Ovary (tissue), 9 donors: Measurements from ENCODE around the gene MPC1. TPM values are rescaled to one million over a fixed set of nuclear protein-coding genes. Genes with fewer than 3 reads are reported as not detected.

Experiments
- DNase-seq, 5 donors: peaks; one replicate each; pipeline ENCODE4 v3.0.0-alpha.2; 2019 to 2020
- H3K27ac ChIP-seq, 2 donors: fragments of 200-600 bp; one replicate each; pipeline versions ENCODE4 v1.5.1 to v1.8.0; 2019 to 2022
- H3K27me3 ChIP-seq: fragments of 200-600 bp; one replicate; pipeline ENCODE4 v1.8.0; 2022
- H3K36me3 ChIP-seq: fragments of 200-600 bp; sonication (generic); one replicate; pipeline ENCODE4 v1.5.1; 2019
- H3K4me1 ChIP-seq: one replicate; pipeline ENCODE4 v1.8.1; 2013; ENCODE audit warnings: mild to moderate bottlenecking, moderate library complexity; ENCODE audit not compliant: insufficient read depth
- H3K4me3 ChIP-seq: fragments of 200-600 bp; sonication (generic); one replicate; pipeline ENCODE4 v1.5.1; 2017
- H3K9me3 ChIP-seq, 2 donors: fragments of 200-600 bp in 1 of 2; sonication (generic) in 1 of 2; one replicate each; pipeline versions ENCODE4 v1.5.1 to v1.8.1; 2013 to 2019; ENCODE audit warnings: mild to moderate bottlenecking in 1 of 2, moderate library complexity in 1 of 2
- CTCF ChIP-seq, 3 donors: fragments of 450-650 bp in 2 of 3; fragments of 200-600 bp in 1 of 3; IDR thresholded peaks; one replicate each; pipeline versions ENCODE4 v1.5.1 to v1.8.0; 2016 to 2022; ENCODE audit warnings: antibody characterized with exemption in 3 of 3, mild to moderate bottlenecking in 1 of 3
- EP300 ChIP-seq: sonication (generic); formaldehyde crosslinking; IDR thresholded peaks from one replicate; pipeline ENCODE4 v1.6.1; 2017; ENCODE audit warnings: antibody characterized with exemption
- POLR2A ChIP-seq: fragments of 450-650 bp; IDR thresholded peaks from one replicate; pipeline ENCODE4 v1.6.1; 2017; ENCODE audit warnings: antibody characterized with exemption, mild to moderate bottlenecking, moderate library complexity
- WGBS, 3 donors: extraction: QIAGEN DNeasy Blood & Tissue Kit in 1 of 3; methylation state at CpG; one replicate each; pipeline versions ENCODE4 v1.1.5 to v1.1.7; 2013 to 2017; 5-methylcytosine and 5-hydroxymethylcytosine counted together
- intact Hi-C, 4 donors: fragments of 100-400 bp; cut with DNase I; formaldehyde crosslinking; loops; one replicate each; pipeline versions ENCODE4 v1.11.0 to v1.15.1; 2022 to 2023
- polyA plus RNA-seq, 2 donors: library from polyadenylated mRNA; stranded (reverse); fragments of 200-250 nt in 1 of 2; fragments of 350-450 nt in 1 of 2; fragmentation: Illumina TruSeq in 1 of 2; extraction: RNeasy Lipid Tissue Mini Kit (QIAGEN cat#74804) in 1 of 2; gene quantifications; one replicate each; pipeline ENCODE4 v1.2.3, GENCODE V29; 2013 to 2014
- total RNA-seq, 7 donors: library from RNA; depleted of rRNA in 2 of 7; stranded (reverse); fragments of >200 nt in 2 of 7; fragmentation: NEBNext Ultra II Directional in 3 of 7; extraction: Animal tissue kit (Norgen Biotek cat#: 25700) in 3 of 7; gene quantifications; one replicate each; pipeline versions ENCODE4 v1.1.0 to v1.2.4, GENCODE V29; 2016 to 2023
- donor health status: DM: no; HTN: no; CAD: no; lungs with moderate emphysema.
- donor health status: DM: no; HTN: no; CAD: no.
- donor health status: Bipolar disorder and iron deficiency.
- donor health status: DM: yes; HTN: yes; CAD: no.
- donor health status: DM: no; HTN: no; CAD: no.
- donor health status: DM: yes; HTN: yes; CAD: no.

Gene MPC1
- total and polyA plus RNA-seq, 9 donors, result 34.1 to 82.6 (median 38.8) TPM

DNA sequence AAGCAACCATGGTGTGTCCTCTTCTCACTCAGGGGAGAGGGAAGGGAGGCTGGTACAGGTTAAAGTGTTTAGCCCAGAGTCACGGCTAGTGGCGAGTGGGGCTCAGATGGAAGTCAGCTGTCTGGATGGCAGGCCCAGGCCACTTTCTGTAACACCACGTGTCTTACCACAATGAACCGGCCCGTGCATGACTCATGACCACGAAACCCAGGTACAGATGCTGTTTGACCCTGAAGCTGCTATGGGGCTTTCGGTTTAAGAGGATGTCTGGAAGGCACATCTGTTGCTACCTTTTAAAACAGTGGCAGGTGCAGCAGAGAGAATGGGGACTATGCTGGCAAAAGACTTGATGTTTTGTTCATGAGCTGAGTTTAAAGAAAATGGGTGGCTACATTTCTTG, 36.5 kb upstream of the MPC1 start:
- Histone ChIP-seq H3K4me1 (no peaks in the 10 kb centered on the region), H3K27me3 (no peaks in the 10 kb centered on the region), H3K4me3 (no peak overlapping the region), H3K27ac (no peak overlapping the region), H3K36me3 (no peaks in the 10 kb centered on the region), H3K9me3 (no peaks in the 10 kb centered on the region)
- intact Hi-C loops, result no loop called here
- 80 to 83% (median 82%) methylated on average over 7 of the region's 7 CpGs for WGBS, 3 donors
- TF ChIP-seq CTCF (IDR thresholded peaks at IDR 0.05), result no peak
- TF ChIP-seq POLR2A, result no peak
- no peak for TF ChIP-seq EP300
- DNase-seq, result peak in 1 of 5 donors; percentile 10

DNA sequence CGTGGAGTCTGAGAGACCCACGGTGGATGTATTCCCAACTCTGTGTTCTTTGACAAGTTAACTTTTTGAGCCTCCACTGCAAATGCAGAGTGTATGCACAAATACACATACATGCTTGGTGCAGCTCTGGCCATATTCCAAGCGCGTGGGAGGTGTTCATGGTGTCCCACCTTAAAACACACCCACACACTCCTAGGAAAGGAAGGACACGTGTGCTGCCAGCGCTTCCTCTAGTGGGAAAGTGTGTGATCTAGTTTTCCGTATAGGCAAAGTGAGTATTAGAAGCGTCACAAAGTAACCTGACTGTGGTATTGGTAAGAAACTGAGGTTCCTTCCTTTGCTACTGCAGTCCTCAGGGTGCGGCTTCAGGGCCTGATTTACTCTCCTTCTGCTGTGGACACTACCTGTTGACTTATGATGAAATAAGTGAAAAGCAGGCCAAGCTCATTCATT, 36.0 kb upstream of the MPC1 start:
- DNase-seq, result peak in 1 of 5 donors; percentile 25
- no peaks in the 10 kb centered on the region for H3K36me3 ChIP-seq

DNA sequence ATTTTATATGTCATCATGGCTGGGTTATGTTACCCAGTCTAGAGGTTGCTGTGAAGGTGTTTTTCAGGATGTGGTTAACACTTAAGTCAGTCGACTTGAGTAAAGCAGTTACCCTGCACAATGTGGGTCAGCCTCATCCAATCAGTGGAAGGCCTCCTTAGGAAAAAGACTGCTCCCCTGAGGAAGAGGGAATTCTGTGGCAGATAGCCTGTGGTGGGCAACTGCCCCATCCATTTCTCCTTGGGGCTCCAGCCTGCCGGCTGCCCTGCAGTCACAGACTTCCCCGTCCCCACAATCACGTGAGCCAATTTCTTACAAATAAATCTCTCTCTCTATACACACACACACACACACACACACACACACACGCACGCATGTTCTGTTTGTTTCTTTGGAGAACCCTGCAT, 34.5 kb upstream of the MPC1 start:
- Histone ChIP-seq H3K4me1 (no peaks in the 10 kb centered on the region), H3K27ac (no peak overlapping the region), H3K4me3 (no peak overlapping the region), H3K36me3 (no peaks in the 10 kb centered on the region), H3K27me3 (no peaks in the 10 kb centered on the region), H3K9me3 (no peaks in the 10 kb centered on the region)
- intact Hi-C loops, result no loop called here
- TF ChIP-seq CTCF (IDR thresholded peaks at IDR 0.05) (no peak), EP300 (no peak), POLR2A (no peak)
- 91 to 92% (median 92%) methylated on average over 6 of the region's 6 CpGs for WGBS, 3 donors
- DNase-seq, result peak in 1 of 5 donors; percentile 4

More for the DNA sequence above, 36.0 kb upstream of the MPC1 start:
- Histone ChIP-seq H3K27ac (no peak overlapping the region), H3K9me3 (no peaks in the 10 kb centered on the region), H3K27me3 (no peaks in the 10 kb centered on the region), H3K4me1 (no peaks in the 10 kb centered on the region), H3K4me3 (no peak overlapping the region)
- no peak for TF ChIP-seq CTCF (IDR thresholded peaks at IDR 0.05)
- TF ChIP-seq EP300, result no peak
- no peak for TF ChIP-seq POLR2A
- WGBS, 3 donors, result 88 to 94% (median 91%) methylated on average over 9 of the region's 9 CpGs
- intact Hi-C loops, result no loop called here

GRCh38 chr6:166415833-166416347, 33.1 kb upstream of the MPC1 start:
- Histone ChIP-seq H3K36me3 (no peaks in the 10 kb centered on the region), H3K4me3 (no peak overlapping the region), H3K27ac (no peak overlapping the region), H3K27me3 (no peaks in the 10 kb centered on the region), H3K9me3 (no peaks in the 10 kb centered on the region), H3K4me1 (no peaks in the 10 kb centered on the region)
- no peak for DNase-seq
- WGBS, 3 donors, result 66 to 75% (median 74%) methylated on average over 5 of the region's 5 CpGs
- TF ChIP-seq CTCF (IDR thresholded peaks at IDR 0.05), result no peak
- no peak for TF ChIP-seq POLR2A
- no peak for TF ChIP-seq EP300
- intact Hi-C loops, result no loop called here
